DND-41 (cell line): ENCODE measurements around the gene PIAS1.

Source experiments
- CTCF ChIP-seq: IDR thresholded peaks from 2 replicates; pipeline ENCODE4 v1.5.1; 2012; ENCODE audit warnings: borderline replicate concordance, low read length, moderate library complexity, mild to moderate bottlenecking; ENCODE audit not compliant: poor library complexity, severe bottlenecking; ENCODE audit errors: extremely low read depth
- EZH2 ChIP-seq: IDR thresholded peaks from 3 replicates; pipeline ENCODE4 v1.6.1; 2012; ENCODE audit warnings: borderline replicate concordance, low read depth, mild to moderate bottlenecking, moderate library complexity, low read length, inconsistent platforms; ENCODE audit not compliant: severe bottlenecking

- TF ChIP-seq CTCF (no peak), EZH2 (no peak)
These were observed 29.3 kb downstream of the PIAS1 start for GRCh38 chr15:68083463-68083862.
